Activated effector memory CD4-positive, alpha-beta T cell treated with anti-CD3 and anti-CD28 coated beads, Interleukin-2, amount 50 U/mL, for 16 hours (primary cell): ENCODE results near the gene CALHM1.

ENCODE experiments used
- DNase-seq: peaks from one replicate; pipeline ENCODE4 v3.0.0-alpha.2; 2020

CALHM1 gene

GRCh38 chr10:103452506-103453230 is 6.0 kb downstream of the CALHM1 start:
- DNase-seq: no peak

GRCh38 chr10:103451831-103452505 is 6.7 kb downstream of the CALHM1 start, which contains the start of gene CALHM2:
Gene CALHM2 (minus strand): TSS chr10:103452370. CDS start chr10:103449941, 2,429 bp downstream.
- peak; percentile 86 for DNase-seq

- DNase-seq: peak; percentile 82
Measured at GRCh38 chr10:103451091-103451813, 7.4 kb downstream of the CALHM1 start.

- DNase-seq: no peak
Measured at GRCh38 chr10:103450201-103450695, 8.5 kb downstream of the CALHM1 start.

- no peak for DNase-seq
Measured at GRCh38 chr10:103449208-103450144, 9.2 kb downstream of the CALHM1 start.

GRCh38 chr10:103448746-103449145 is 10.0 kb downstream of the CALHM1 start:
- DNase-seq: no peak

- no peak for DNase-seq
Measured at GRCh38 chr10:103447187-103447586, 11.5 kb downstream of the CALHM1 start.

GRCh38 chr10:103445767-103446567 is 12.7 kb downstream of the CALHM1 start:
- no peak for DNase-seq

- DNase-seq: no peak
Measured at GRCh38 chr10:103445366-103445765, 13.3 kb downstream of the CALHM1 start.

- no peak for DNase-seq
Measured at GRCh38 chr10:103444478-103444877, 14.2 kb downstream of the CALHM1 start.

- no peak for DNase-seq
Measured at GRCh38 chr10:103443475-103444185, 15.1 kb downstream of the CALHM1 start.

- no peak for DNase-seq
Measured at GRCh38 chr10:103442031-103442461, 16.7 kb downstream of the CALHM1 start.

GRCh38 chr10:103441611-103442010 is 17.1 kb downstream of the CALHM1 start:
- no peak for DNase-seq

GRCh38 chr10:103441206-103441605 is 17.5 kb downstream of the CALHM1 start:
- no peak for DNase-seq

GRCh38 chr10:103440416-103440815 is 18.3 kb downstream of the CALHM1 start:
- DNase-seq: no peak

- DNase-seq: no peak
Measured at GRCh38 chr10:103439776-103440175, 18.9 kb downstream of the CALHM1 start.

GRCh38 chr10:103433858-103434257 is 24.8 kb downstream of the CALHM1 start:
- DNase-seq: no peak

GRCh38 chr10:103431902-103432301 is 26.8 kb downstream of the CALHM1 start:
- no peak for DNase-seq

- no peak for DNase-seq
Measured at GRCh38 chr10:103429647-103430046, 29.1 kb downstream of the CALHM1 start.

- no peak for DNase-seq
Measured at GRCh38 chr10:103428989-103429643, 29.6 kb downstream of the CALHM1 start.
